ENCODE data around the gene ALG14. TPM values are rescaled to one million over a fixed set of nuclear protein-coding genes. Genes with fewer than 3 reads are reported as not detected.

ALG14 gene
- total and polyA plus RNA-seq, 2 of the 4 experiments (the other 2 are of a cell fraction): 1.7 to 2.0 TPM

- TF ChIP-seq SMC3 (IDR thresholded peaks at IDR 0.05; ENCODE audit: low read depth, low read length): no peak
Observed at GRCh38 chr1:95002540-95003432, 70.0 kb downstream of the ALG14 start (continued).

GRCh38 chr1:95002164-95002539, 70.6 kb downstream of the ALG14 start:
- no peaks in the 10 kb centered on the region for H3K36me3 ChIP-seq (ENCODE audit: control insufficient read depth, insufficient read depth, low read length)
- no peak overlapping the region; the same call in 1 of the 2 replicates for H3K23ac ChIP-seq (ENCODE audit: low read depth, low read length)
- H2AFZ ChIP-seq (replicated peaks; ENCODE audit: low read length, poor library complexity): no peak overlapping the region
- no peak overlapping the region for H2BK15ac ChIP-seq (ENCODE audit: low read depth, low read length)
- 86% methylated on average over 2 of the region's 5 CpGs; no CpG with 5 or more reads in 1 of the 2 experiments for WGBS, 2 experiments (ENCODE audit: extremely low coverage in 2 of 2, insufficient read length in 1 of 2)
- dilution Hi-C loops (cut with HindIII; ENCODE audit: low sequenced_read_pairs, unreplicated experiment): no loop called here
- H2BK120ac ChIP-seq (ENCODE audit: low read depth, low read length): no peak overlapping the region
- 0 out of 2 replicates have a peak, but pooled peaks cover 6% of the 10 kb centered on the region for H3K9me1 ChIP-seq (ENCODE audit: insufficient read depth, low read length)
- H3K4me1 ChIP-seq (ENCODE audit: control insufficient read depth, insufficient read depth, low read length): peaks cover 9% of the 10 kb centered on the region
- in situ Hi-C loops (cut with MboI; ENCODE audit: low sequenced_read_pairs): no loop called here
- ATAC-seq (ENCODE audit: low read depth) (no peak), DNase-seq (no peak)
- H3K27ac ChIP-seq (ENCODE audit: insufficient read depth, low read length): no peak overlapping the region
- peak overlapping the region; percentile 20; the same call in 1 of the 2 replicates for H3K4ac ChIP-seq (ENCODE audit: low read depth, low read length)
- no peak overlapping the region for H2AK9ac ChIP-seq (replicated peaks; ENCODE audit: low read depth, low read length, poor library complexity)
- intact Hi-C loops (cut with micrococcal nuclease): no loop called here
- H2BK5ac ChIP-seq (ENCODE audit: low read depth, low read length, poor library complexity, severe bottlenecking): no peak overlapping the region
- H4K8ac ChIP-seq (ENCODE audit: low read depth in 2 of 2, low read length in 2 of 2): no peak overlapping the region
- no TSS peak for BruUV-seq (replicated peaks)
- no peaks in the 10 kb centered on the region for H3K9me3 ChIP-seq (ENCODE audit: control insufficient read depth, insufficient read depth, low read length)
- ChIA-PET POLR2A (ENCODE audit: unreplicated experiment) (no interaction called here), CTCF (interaction anchor here (0.6 to 1.3 kb wide), 3 partner anchors 14 to 148 kb away, joined by 3 read pairs; no protein-coding TSS in a partner anchor)
- H4K20me1 ChIP-seq (ENCODE audit: insufficient read depth, low read length): no peaks in the 10 kb centered on the region
- no peaks in the 10 kb centered on the region for H3K27me3 ChIP-seq (ENCODE audit: control insufficient read depth, insufficient read depth, low read length)
- no peak overlapping the region for H3K18ac ChIP-seq (ENCODE audit: low read depth, low read length)
- no peak overlapping the region for H3K4me2 ChIP-seq (ENCODE audit: low read depth, low read length)
- H3K56ac ChIP-seq (ENCODE audit: extremely low read depth, insufficient read depth, low read length): no peak overlapping the region
- H2AK5ac ChIP-seq (ENCODE audit: low read depth, low read length): no peak overlapping the region
- H3K14ac ChIP-seq (replicated peaks; ENCODE audit: low read depth, low read length): no peak overlapping the region
- H3K79me1 ChIP-seq (ENCODE audit: low read depth in 1 of 2, low read length in 2 of 2): no peaks in the 10 kb centered on the region; a peak in 1 of 4 replicates
- H4K5ac ChIP-seq (ENCODE audit: low read depth, low read length): no peak overlapping the region
- no peak overlapping the region for H3K9ac ChIP-seq (ENCODE audit: low read depth, low read length)
- peak overlapping the region; percentile 1; the same call in 1 of the 2 replicates for H2BK20ac ChIP-seq (ENCODE audit: low read depth, low read length)
- no peak overlapping the region for H3K4me3 ChIP-seq (ENCODE audit: insufficient read depth, low read depth, low read length)
- no peak overlapping the region for H4K91ac ChIP-seq (ENCODE audit: insufficient read depth, low read depth, low read length)
- TF ChIP-seq RCOR1 (IDR thresholded peaks at IDR 0.05; ENCODE audit: insufficient replicate concordance, low read length): no peak
- no peak for TF ChIP-seq ELK1 (IDR thresholded peaks at IDR 0.05; ENCODE audit: borderline replicate concordance, low read depth, low read length)
- TF ChIP-seq, protein P1, sequence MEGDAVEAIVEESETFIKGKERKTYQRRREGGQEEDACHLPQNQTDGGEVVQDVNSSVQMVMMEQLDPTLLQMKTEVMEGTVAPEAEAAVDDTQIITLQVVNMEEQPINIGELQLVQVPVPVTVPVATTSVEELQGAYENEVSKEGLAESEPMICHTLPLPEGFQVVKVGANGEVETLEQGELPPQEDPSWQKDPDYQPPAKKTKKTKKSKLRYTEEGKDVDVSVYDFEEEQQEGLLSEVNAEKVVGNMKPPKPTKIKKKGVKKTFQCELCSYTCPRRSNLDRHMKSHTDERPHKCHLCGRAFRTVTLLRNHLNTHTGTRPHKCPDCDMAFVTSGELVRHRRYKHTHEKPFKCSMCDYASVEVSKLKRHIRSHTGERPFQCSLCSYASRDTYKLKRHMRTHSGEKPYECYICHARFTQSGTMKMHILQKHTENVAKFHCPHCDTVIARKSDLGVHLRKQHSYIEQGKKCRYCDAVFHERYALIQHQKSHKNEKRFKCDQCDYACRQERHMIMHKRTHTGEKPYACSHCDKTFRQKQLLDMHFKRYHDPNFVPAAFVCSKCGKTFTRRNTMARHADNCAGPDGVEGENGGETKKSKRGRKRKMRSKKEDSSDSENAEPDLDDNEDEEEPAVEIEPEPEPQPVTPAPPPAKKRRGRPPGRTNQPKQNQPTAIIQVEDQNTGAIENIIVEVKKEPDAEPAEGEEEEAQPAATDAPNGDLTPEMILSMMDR (conservative IDR thresholded peaks at IDR 0.05; ENCODE audit: low read depth, low read length): no peak
- TF ChIP-seq BHLHE40 (IDR thresholded peaks at IDR 0.05; ENCODE audit: low read depth, low read length): no peak
- TF ChIP-seq MAZ (IDR thresholded peaks at IDR 0.05; ENCODE audit: borderline replicate concordance, low read depth, low read length): no peak
- TF ChIP-seq RFX5 (IDR thresholded peaks at IDR 0.05; ENCODE audit: low read depth, low read length): no peak
- no peak for TF ChIP-seq FOS (IDR thresholded peaks at IDR 0.05; ENCODE audit: low read depth, low read length)
- no peak for TF ChIP-seq CHD1 (IDR thresholded peaks at IDR 0.05; ENCODE audit: low read depth, low read length)
- TF ChIP-seq MAFK (IDR thresholded peaks at IDR 0.05; ENCODE audit: low read depth, low read length): no peak
- TF ChIP-seq, protein P2, sequence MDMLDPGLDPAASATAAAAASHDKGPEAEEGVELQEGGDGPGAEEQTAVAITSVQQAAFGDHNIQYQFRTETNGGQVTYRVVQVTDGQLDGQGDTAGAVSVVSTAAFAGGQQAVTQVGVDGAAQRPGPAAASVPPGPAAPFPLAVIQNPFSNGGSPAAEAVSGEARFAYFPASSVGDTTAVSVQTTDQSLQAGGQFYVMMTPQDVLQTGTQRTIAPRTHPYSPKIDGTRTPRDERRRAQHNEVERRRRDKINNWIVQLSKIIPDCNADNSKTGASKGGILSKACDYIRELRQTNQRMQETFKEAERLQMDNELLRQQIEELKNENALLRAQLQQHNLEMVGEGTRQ (IDR thresholded peaks at IDR 0.05; ENCODE audit: low read depth, low read length): no peak
- no peak for TF ChIP-seq RAD21 (IDR thresholded peaks at IDR 0.05; ENCODE audit: low read length)
